Epithelial cell of esophagus (primary cell): Measurements from ENCODE around the gene TEX9.

Experiments
- DNase-seq: peaks from one replicate; pipeline ENCODE4 v3.0.0; 2010; ENCODE audit warnings: low read depth
- H3K4me3 ChIP-seq: 2 replicates; pipeline ENCODE4 v1.5.1; 2011; ENCODE audit warnings: mild to moderate bottlenecking, low read length, control low read depth
- TF ChIP-seq, protein P1 (sequence below): IDR thresholded peaks from 2 replicates; pipeline ENCODE4 v1.5.1; 2011; ENCODE audit warnings: low read depth, mild to moderate bottlenecking, low read length, control low read depth, inconsistent platforms; ENCODE audit not compliant: insufficient read depth; ENCODE audit errors: missing control alignments

The TEX9 gene

GRCh38 chr15:56475351-56475750, 110.1 kb downstream of the TEX9 start:
- H3K4me3 ChIP-seq, result no peak overlapping the region
- DNase-seq, result no peak
- TF ChIP-seq, protein P1, sequence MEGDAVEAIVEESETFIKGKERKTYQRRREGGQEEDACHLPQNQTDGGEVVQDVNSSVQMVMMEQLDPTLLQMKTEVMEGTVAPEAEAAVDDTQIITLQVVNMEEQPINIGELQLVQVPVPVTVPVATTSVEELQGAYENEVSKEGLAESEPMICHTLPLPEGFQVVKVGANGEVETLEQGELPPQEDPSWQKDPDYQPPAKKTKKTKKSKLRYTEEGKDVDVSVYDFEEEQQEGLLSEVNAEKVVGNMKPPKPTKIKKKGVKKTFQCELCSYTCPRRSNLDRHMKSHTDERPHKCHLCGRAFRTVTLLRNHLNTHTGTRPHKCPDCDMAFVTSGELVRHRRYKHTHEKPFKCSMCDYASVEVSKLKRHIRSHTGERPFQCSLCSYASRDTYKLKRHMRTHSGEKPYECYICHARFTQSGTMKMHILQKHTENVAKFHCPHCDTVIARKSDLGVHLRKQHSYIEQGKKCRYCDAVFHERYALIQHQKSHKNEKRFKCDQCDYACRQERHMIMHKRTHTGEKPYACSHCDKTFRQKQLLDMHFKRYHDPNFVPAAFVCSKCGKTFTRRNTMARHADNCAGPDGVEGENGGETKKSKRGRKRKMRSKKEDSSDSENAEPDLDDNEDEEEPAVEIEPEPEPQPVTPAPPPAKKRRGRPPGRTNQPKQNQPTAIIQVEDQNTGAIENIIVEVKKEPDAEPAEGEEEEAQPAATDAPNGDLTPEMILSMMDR, result no peak
